Adrenal gland (tissue), 12 donors: Measurements from ENCODE around the gene ADARB2. TPM values are rescaled to one million over a fixed set of nuclear protein-coding genes. Genes with fewer than 3 reads are reported as not detected.

Experiments
- DNase-seq, 7 donors: peaks; one replicate each; pipeline ENCODE4 v3.0.0-alpha.2; 2019 to 2020
- H3K27ac ChIP-seq, 5 donors: fragments of 200-600 bp; sonication (generic) in 4 of 5; 1 replicate in 3 of 5; 2 replicates in 2 of 5; pipeline versions ENCODE4 v1.5.1 to v1.8.0; 2016 to 2020; ENCODE audit warnings: mild to moderate bottlenecking in 1 of 5
- H3K27me3 ChIP-seq: fragments of 200-600 bp; 2 replicates; pipeline ENCODE4 v1.8.0; 2021
- H3K36me3 ChIP-seq, 2 donors: fragments of 200-600 bp; replicated peaks in 1 of 2; 1 replicate in 1 of 2; 2 replicates in 1 of 2; pipeline versions ENCODE4 v1.5.1 to v1.8.0; 2018 to 2022
- H3K4me1 ChIP-seq, 2 donors: fragments of 200-600 bp; replicated peaks in 1 of 2; 1 replicate in 1 of 2; 2 replicates in 1 of 2; pipeline versions ENCODE4 v1.5.1 to v1.8.0; 2018 to 2021
- H3K4me3 ChIP-seq, 4 donors: fragments of 200-600 bp; sonication (generic) in 3 of 4; one replicate each; pipeline ENCODE4 v1.5.1; 2016 to 2018
- H3K9me3 ChIP-seq, 3 donors: fragments of 200-600 bp; sonication (generic) in 1 of 3; replicated peaks in 1 of 3; 1 replicate in 2 of 3; 2 replicates in 1 of 3; pipeline versions ENCODE4 v1.5.1 to v1.8.0; 2016 to 2021
- CTCF ChIP-seq, 6 experiments: fragments of 450-650 bp in 4 of 6; fragments of 200-600 bp in 2 of 6; sonication (generic) in 1 of 6; IDR thresholded peaks; 1 replicate in 5 of 6; 2 replicates in 1 of 6; pipeline versions ENCODE4 v1.5.1 to v1.8.0; 2016 to 2021; ENCODE audit warnings: antibody characterized with exemption in 6 of 6, mild to moderate bottlenecking in 2 of 6, moderate library complexity in 1 of 6
- POLR2A ChIP-seq, 2 donors: fragments of 450-650 bp; IDR thresholded peaks; one replicate each; pipeline ENCODE4 v1.6.1; 2017; ENCODE audit warnings: antibody characterized with exemption in 2 of 2, mild to moderate bottlenecking in 2 of 2, moderate library complexity in 1 of 2
- WGBS, 4 donors: extraction: QIAGEN DNeasy Blood & Tissue Kit in 2 of 4; methylation state at CpG; one replicate each; pipeline versions ENCODE4 v1.1.5 to v1.1.7; 2013 to 2017; 5-methylcytosine and 5-hydroxymethylcytosine counted together
- intact Hi-C, 2 donors: fragments of 100-400 bp; cut with DNase I; formaldehyde crosslinking; loops; one replicate each; pipeline versions ENCODE4 v1.14.1 to v1.15.0; 2022 to 2023
- polyA plus RNA-seq, 3 donors: library from polyadenylated mRNA; stranded (reverse); fragments of 200-250 nt in 2 of 3; fragments of 350-450 nt in 1 of 3; fragmentation: Illumina TruSeq in 1 of 3; extraction: RNeasy Lipid Tissue Mini Kit (QIAGEN cat#74804) in 1 of 3; gene quantifications; one replicate each; pipeline ENCODE4 v1.2.3, GENCODE V29; 2013 to 2014
- total RNA-seq, 9 donors: library from RNA; depleted of rRNA in 4 of 9; stranded (reverse); fragments of >200 nt in 4 of 9; fragments of 120-200 nt in 1 of 9; fragmentation: NEBNext Ultra II Directional in 1 of 9; extraction: Animal tissue kit (Norgen Biotek cat#: 25700) in 1 of 9; gene quantifications; one replicate each; pipeline versions ENCODE4 v1.1.0 to v1.2.4, GENCODE V29; 2013 to 2023
- donor health status: healthy with polysubstance abuse.
- donor health status: Bipolar disorder and iron deficiency.
- donor health status: DM: yes; HTN: yes; CAD: no.
- donor health status: DM: no; HTN: no; CAD: no.
- donor health status: DM: no; HTN: no; CAD: no.
- donor health status: DM: yes; HTN: yes; CAD: no.

The ADARB2 gene
- total and polyA plus RNA-seq, 12 donors: 0.14 to 3.1 (median 0.91) TPM

DNA sequence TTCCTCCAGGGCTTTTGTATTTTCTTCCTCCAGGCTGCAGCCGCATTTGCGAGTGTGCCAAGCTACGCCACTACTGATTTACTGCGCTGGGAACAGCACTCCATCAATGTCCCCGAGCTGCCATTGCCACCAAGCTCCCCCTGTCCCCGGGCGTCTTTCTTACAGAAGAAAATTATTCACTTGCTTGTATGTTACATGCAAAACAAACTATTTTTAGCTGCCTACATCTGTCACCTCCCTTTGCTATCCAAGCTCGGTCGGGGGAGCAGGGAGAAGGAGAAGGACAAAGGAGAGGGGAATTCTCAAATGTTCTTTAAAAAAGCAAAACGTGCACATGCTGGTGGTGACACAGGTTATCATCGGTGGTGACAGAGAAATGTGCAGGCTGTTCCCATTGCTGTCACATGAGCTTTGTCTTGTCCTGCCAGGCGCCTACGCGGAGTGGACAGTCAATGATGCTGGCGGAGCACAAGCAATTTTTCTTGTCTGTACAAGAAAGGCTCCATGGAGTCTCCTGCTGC is 93.1 kb downstream of the ADARB2 start:
- Histone ChIP-seq H3K4me3 (no peak overlapping the region), H3K4me1 (no peaks in the 10 kb centered on the region), H3K36me3 (no peaks in the 10 kb centered on the region), H3K9me3 (no peaks in the 10 kb centered on the region), H3K27me3 (no peaks in the 10 kb centered on the region), H3K27ac (no peak overlapping the region)
- 44 to 58% (median 51%) methylated on average over 15 of the region's 15 CpGs for WGBS, 4 donors
- TF ChIP-seq CTCF (IDR thresholded peaks at IDR 0.05) (no peak), POLR2A (IDR thresholded peaks at IDR 0.05) (no peak)
- peak in 1 of 7 donors; percentile 52 for DNase-seq
- intact Hi-C loops: no loop called here

DNA sequence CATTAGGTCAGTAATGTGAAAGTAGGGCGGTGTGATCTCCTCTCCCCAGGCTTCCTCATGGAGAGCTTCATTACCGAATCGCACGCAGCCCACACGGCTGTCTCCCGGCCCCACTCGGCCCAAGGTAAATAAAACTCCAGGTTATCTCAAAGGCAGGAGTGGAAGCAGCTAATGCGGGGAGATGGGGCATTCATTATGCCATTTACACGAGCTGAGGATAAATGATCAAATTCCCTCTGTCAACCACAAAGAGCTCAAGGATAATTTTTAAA is 93.5 kb downstream of the ADARB2 start:
- intact Hi-C loops: no loop called here
- DNase-seq: peak in 1 of 7 donors; percentile 28
- Histone ChIP-seq H3K4me3 (no peak overlapping the region), H3K27ac (no peak overlapping the region), H3K36me3 (no peaks in the 10 kb centered on the region), H3K9me3 (no peaks in the 10 kb centered on the region), H3K4me1 (no peaks in the 10 kb centered on the region), H3K27me3 (no peaks in the 10 kb centered on the region)
- TF ChIP-seq POLR2A (IDR thresholded peaks at IDR 0.05): no peak
- no peak for TF ChIP-seq CTCF (IDR thresholded peaks at IDR 0.05)
- WGBS, 4 donors: 38 to 69% (median 45%) methylated on average over 9 of the region's 9 CpGs

- WGBS, 4 donors: 40 to 51% (median 49%) methylated on average over 11 of the region's 11 CpGs
- Histone ChIP-seq H3K9me3 (no peaks in the 10 kb centered on the region), H3K36me3 (no peaks in the 10 kb centered on the region), H3K27me3 (no peaks in the 10 kb centered on the region), H3K27ac (no peak overlapping the region), H3K4me1 (no peaks in the 10 kb centered on the region), H3K4me3 (no peak overlapping the region)
- intact Hi-C loops: no loop called here
- DNase-seq: peak in 1 of 7 donors; percentile 19
- TF ChIP-seq CTCF (IDR thresholded peaks at IDR 0.05): no peak
- TF ChIP-seq POLR2A (IDR thresholded peaks at IDR 0.05): no peak
Measured at GRCh38 chr10:1643161-1643907, 94.0 kb downstream of the ADARB2 start.

GRCh38 chr10:1642600-1643160 is 94.6 kb downstream of the ADARB2 start:
- no peak overlapping the region for H3K27ac ChIP-seq
- 63 to 82% (median 77%) methylated on average over 8 of the region's 8 CpGs for WGBS, 4 donors
- DNase-seq: peak in 1 of 7 donors; percentile 35
- H3K27me3 ChIP-seq: no peaks in the 10 kb centered on the region
- H3K36me3 ChIP-seq: no peaks in the 10 kb centered on the region
- intact Hi-C loops: no loop called here
- H3K4me3 ChIP-seq: no peak overlapping the region
- TF ChIP-seq POLR2A (IDR thresholded peaks at IDR 0.05): no peak
- no peak for TF ChIP-seq CTCF (IDR thresholded peaks at IDR 0.05)
- H3K9me3 ChIP-seq: no peaks in the 10 kb centered on the region
- no peaks in the 10 kb centered on the region for H3K4me1 ChIP-seq
